Measurements from ENCODE around the gene MUC4.

DNA sequence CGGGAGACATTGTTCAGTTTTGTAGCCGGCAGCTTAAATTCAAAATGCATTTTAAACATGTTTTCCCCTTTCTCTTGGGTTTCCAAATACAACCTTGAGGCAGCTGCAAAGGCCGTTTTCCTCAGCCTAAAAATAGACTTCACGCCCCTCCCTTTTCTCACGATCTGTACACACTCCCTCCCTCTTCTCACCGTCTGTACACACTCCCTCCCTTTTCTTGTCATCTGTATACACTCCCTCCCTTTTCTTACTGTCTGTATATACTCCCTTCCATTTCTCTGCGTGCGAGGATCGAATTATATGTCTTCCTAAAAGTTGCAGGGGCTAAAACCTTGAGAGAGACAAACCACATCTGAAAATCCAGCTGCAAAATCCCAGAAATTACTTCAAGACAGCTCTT is 8.9 kb downstream of the MUC4 start:
- TF ChIP-seq EZH2 (IDR thresholded peaks at IDR 0.05) = no peak
- TF ChIP-seq POLR2AphosphoS5 (IDR thresholded peaks at IDR 0.05; ENCODE audit: borderline replicate concordance, low read depth, low read length) = no peak
- TF ChIP-seq FOXP2 (optimal IDR thresholded peaks at IDR 0.05; ENCODE audit: control extremely low read depth, extremely low read length, insufficient read depth) = no peak

Data from SK-N-MC (cell line).